ENCODE data around the gene ATP6V0A4. TPM values are rescaled to one million over a fixed set of nuclear protein-coding genes. Genes with fewer than 3 reads are reported as not detected.

Gene ATP6V0A4
- total RNA-seq, 1 donor from 2014 or later = not detected

- Mint-ChIP-seq H3K9me3 (ENCODE audit: unreplicated experiment) (no peaks in the 10 kb centered on the region), H3K27me3 (ENCODE audit: unreplicated experiment) (no peaks in the 10 kb centered on the region), H3K4me3 (ENCODE audit: unreplicated experiment) (no peak overlapping the region), H3K36me3 (ENCODE audit: low read depth, unreplicated experiment) (no peaks in the 10 kb centered on the region), H3K27ac (ENCODE audit: unreplicated experiment) (no peak overlapping the region), H3K4me1 (ENCODE audit: unreplicated experiment) (no peaks in the 10 kb centered on the region)
- TF ChIP-seq CTCF (IDR thresholded peaks at IDR 0.05; ENCODE audit: unreplicated experiment) = no peak
- DNase-seq (ENCODE audit: low spot score) = no peak
These were observed 118.2 kb downstream of the ATP6V0A4 start for GRCh38 chr7:138679793-138680192.

GRCh38 chr7:138670594-138670993 is 127.4 kb downstream of the ATP6V0A4 start:
- Mint-ChIP-seq H3K4me1 (ENCODE audit: unreplicated experiment) (no peaks in the 10 kb centered on the region), H3K27ac (ENCODE audit: unreplicated experiment) (no peak overlapping the region), H3K27me3 (ENCODE audit: unreplicated experiment) (no peaks in the 10 kb centered on the region), H3K9me3 (ENCODE audit: unreplicated experiment) (no peaks in the 10 kb centered on the region), H3K36me3 (ENCODE audit: low read depth, unreplicated experiment) (no peaks in the 10 kb centered on the region), H3K4me3 (ENCODE audit: unreplicated experiment) (no peak overlapping the region)
- DNase-seq (ENCODE audit: low spot score) = no peak
- no peak for TF ChIP-seq CTCF (IDR thresholded peaks at IDR 0.05; ENCODE audit: unreplicated experiment)

- no peak for DNase-seq (ENCODE audit: low spot score)
- no peak overlapping the region for H3K4me3 Mint-ChIP-seq (ENCODE audit: unreplicated experiment)
- no peak for TF ChIP-seq CTCF (IDR thresholded peaks at IDR 0.05; ENCODE audit: unreplicated experiment)
- no peaks in the 10 kb centered on the region for H3K4me1 Mint-ChIP-seq (ENCODE audit: unreplicated experiment)
- H3K27me3 Mint-ChIP-seq (ENCODE audit: unreplicated experiment) = peaks cover 2% of the 10 kb centered on the region
- no peaks in the 10 kb centered on the region for H3K36me3 Mint-ChIP-seq (ENCODE audit: low read depth, unreplicated experiment)
- H3K9me3 Mint-ChIP-seq (ENCODE audit: unreplicated experiment) = no peaks in the 10 kb centered on the region
- H3K27ac Mint-ChIP-seq (ENCODE audit: unreplicated experiment) = no peak overlapping the region
These were observed 128.6 kb downstream of the ATP6V0A4 start for GRCh38 chr7:138669364-138669763.

- Mint-ChIP-seq H3K27ac (ENCODE audit: unreplicated experiment) (no peak overlapping the region), H3K4me1 (ENCODE audit: unreplicated experiment) (peaks cover 2% of the 10 kb centered on the region), H3K4me3 (ENCODE audit: unreplicated experiment) (no peak overlapping the region), H3K27me3 (ENCODE audit: unreplicated experiment) (peaks cover 2% of the 10 kb centered on the region), H3K36me3 (ENCODE audit: low read depth, unreplicated experiment) (no peaks in the 10 kb centered on the region), H3K9me3 (ENCODE audit: unreplicated experiment) (no peaks in the 10 kb centered on the region)
- no peak for DNase-seq (ENCODE audit: low spot score)
- TF ChIP-seq CTCF (IDR thresholded peaks at IDR 0.05; ENCODE audit: unreplicated experiment) = no peak
These were observed 129.1 kb downstream of the ATP6V0A4 start for GRCh38 chr7:138668946-138669345.

- H3K4me3 Mint-ChIP-seq (ENCODE audit: unreplicated experiment) = no peak overlapping the region
- H3K36me3 Mint-ChIP-seq (ENCODE audit: low read depth, unreplicated experiment) = no peaks in the 10 kb centered on the region
- H3K27ac Mint-ChIP-seq (ENCODE audit: unreplicated experiment) = no peak overlapping the region
- TF ChIP-seq CTCF (IDR thresholded peaks at IDR 0.05; ENCODE audit: unreplicated experiment) = no peak
- H3K9me3 Mint-ChIP-seq (ENCODE audit: unreplicated experiment) = no peaks in the 10 kb centered on the region
- no peak for DNase-seq (ENCODE audit: low spot score)
- peaks cover 9% of the 10 kb centered on the region for H3K4me1 Mint-ChIP-seq (ENCODE audit: unreplicated experiment)
- peaks cover 2% of the 10 kb centered on the region for H3K27me3 Mint-ChIP-seq (ENCODE audit: unreplicated experiment)
These were observed 129.8 kb downstream of the ATP6V0A4 start for GRCh38 chr7:138668229-138668596.
